ENCODE results near the gene CFAP107. TPM values are rescaled to one million over a fixed set of nuclear protein-coding genes. Genes with fewer than 3 reads are reported as not detected.

The CFAP107 gene
- total and polyA plus RNA-seq, 2 of the 4 experiments (the other 2 are of a cell fraction), result not detected

- H3K56ac ChIP-seq (ENCODE audit: extremely low read depth, insufficient read depth, low read length), result no peak overlapping the region
- H2AK5ac ChIP-seq (ENCODE audit: low read depth, low read length), result no peak overlapping the region
- H3K9ac ChIP-seq (ENCODE audit: low read depth, low read length), result no peak overlapping the region
These were observed 8.7 kb downstream of the CFAP107 start for GRCh38 chr1:12754738-12755137.

More at GRCh38 chr1:12754738-12755137, 8.7 kb downstream of the CFAP107 start:
- Histone ChIP-seq H3K4me3 (ENCODE audit: insufficient read depth, low read depth, low read length) (no peak overlapping the region), H3K27me3 (ENCODE audit: control insufficient read depth, insufficient read depth, low read length) (no peaks in the 10 kb centered on the region), H3K27ac (ENCODE audit: insufficient read depth, low read length) (no peak overlapping the region), H4K8ac (ENCODE audit: low read depth in 2 of 2, low read length in 2 of 2) (no peak overlapping the region), H3K23ac (ENCODE audit: low read depth, low read length) (no peak overlapping the region), H3K18ac (ENCODE audit: low read depth, low read length) (no peak overlapping the region), H3K79me1 (ENCODE audit: low read depth in 1 of 2, low read length in 2 of 2) (no peaks in the 10 kb centered on the region), H3K4ac (ENCODE audit: low read depth, low read length) (no peak overlapping the region), H3K14ac (replicated peaks; ENCODE audit: low read depth, low read length) (no peak overlapping the region), H2BK20ac (ENCODE audit: low read depth, low read length) (no peak overlapping the region), H2AFZ (replicated peaks; ENCODE audit: low read length, poor library complexity) (no peak overlapping the region), H4K20me1 (ENCODE audit: insufficient read depth, low read length) (no peaks in the 10 kb centered on the region), H3K36me3 (ENCODE audit: control insufficient read depth, insufficient read depth, low read length) (no peaks in the 10 kb centered on the region), H3K9me1 (ENCODE audit: insufficient read depth, low read length) (no peaks in the 10 kb centered on the region), H2BK120ac (ENCODE audit: low read depth, low read length) (no peak overlapping the region), H2BK15ac (ENCODE audit: low read depth, low read length) (no peak overlapping the region), H4K91ac (ENCODE audit: insufficient read depth, low read depth, low read length) (no peak overlapping the region), H4K5ac (ENCODE audit: low read depth, low read length) (no peak overlapping the region), H2BK5ac (ENCODE audit: low read depth, low read length, poor library complexity, severe bottlenecking) (no peak overlapping the region), H3K4me1 (ENCODE audit: control insufficient read depth, insufficient read depth, low read length) (no peaks in the 10 kb centered on the region), H3K4me2 (ENCODE audit: low read depth, low read length) (no peak overlapping the region), H3K9me3 (ENCODE audit: control insufficient read depth, insufficient read depth, low read length) (peaks cover 10% of the 10 kb centered on the region; the same call in 1 of the 2 replicates), H2AK9ac (replicated peaks; ENCODE audit: low read depth, low read length, poor library complexity) (no peak overlapping the region)
- intact Hi-C loops (cut with micrococcal nuclease), result no loop called here
- ChIA-PET CTCF (interaction anchor here (0.8 kb wide), 1 partner anchor 8 kb away, joined by 3 read pairs; no protein-coding TSS in a partner anchor), POLR2A (ENCODE audit: unreplicated experiment) (no interaction called here)
- no peak for TF ChIP-seq MXI1 (IDR thresholded peaks at IDR 0.05; ENCODE audit: borderline replicate concordance, low read depth, low read length)
- no peak for TF ChIP-seq CEBPB (IDR thresholded peaks at IDR 0.05; ENCODE audit: low read depth, low read length)
- no peak for TF ChIP-seq MAZ (IDR thresholded peaks at IDR 0.05; ENCODE audit: borderline replicate concordance, low read depth, low read length)
- TF ChIP-seq POLR2A (IDR thresholded peaks at IDR 0.05; ENCODE audit: low read depth, low read length), result no peak
- TF ChIP-seq CHD1 (IDR thresholded peaks at IDR 0.05; ENCODE audit: low read depth, low read length), result no peak
- no peak for TF ChIP-seq RCOR1 (IDR thresholded peaks at IDR 0.05; ENCODE audit: insufficient replicate concordance, low read length)
- no peak for TF ChIP-seq USF2 (IDR thresholded peaks at IDR 0.05; ENCODE audit: low read depth, low read length)
- TF ChIP-seq MAFK (IDR thresholded peaks at IDR 0.05; ENCODE audit: low read depth, low read length), result no peak
- no peak for TF ChIP-seq SMC3 (IDR thresholded peaks at IDR 0.05; ENCODE audit: low read depth, low read length)
- no peak for TF ChIP-seq ELK1 (IDR thresholded peaks at IDR 0.05; ENCODE audit: borderline replicate concordance, low read depth, low read length)
- TF ChIP-seq RFX5 (IDR thresholded peaks at IDR 0.05; ENCODE audit: low read depth, low read length), result no peak
- dilution Hi-C loops (cut with HindIII; ENCODE audit: low sequenced_read_pairs, unreplicated experiment), result no loop called here
- no peak for DNase-seq
- in situ Hi-C loops (cut with MboI; ENCODE audit: low sequenced_read_pairs), result no loop called here
- no TSS peak for BruUV-seq (replicated peaks)
- ATAC-seq (ENCODE audit: low read depth), result no peak
- WGBS, 2 experiments (ENCODE audit: extremely low coverage in 2 of 2, insufficient read length in 1 of 2), result no CpG with 5 or more reads among the region's 4 CpGs

Data from IMR-90 (cell line).